Fibroblast of lung (primary cell): ENCODE data around the gene PTCH2.

Source experiments
- CTCF ChIP-seq, 2 donors: IDR thresholded peaks in 1 of 2; conservative IDR thresholded peaks in 1 of 2; 1 replicate in 1 of 2; 2 replicates in 1 of 2; pipeline ENCODE4 v1.5.1; 2011 to 2012; ENCODE audit warnings: low read length in 2 of 2, control low read depth in 1 of 2, inconsistent platforms in 1 of 2, low read depth in 1 of 2, mild to moderate bottlenecking in 1 of 2
- EZH2 ChIP-seq: IDR thresholded peaks from 2 replicates; pipeline ENCODE4 v1.5.1; 2012; ENCODE audit warnings: low read length, control low read depth, mild to moderate bottlenecking; ENCODE audit errors: missing control alignments

GRCh38 chr1:44848456-44849181, 5.6 kb upstream of the PTCH2 start:
- no peak for TF ChIP-seq CTCF (conservative IDR thresholded peaks at IDR 0.05 in 1 of 2, IDR thresholded peaks at IDR 0.05 in 1 of 2; ENCODE audit: low read depth in 1 of 2, low read length in 2 of 2)
- no peak for TF ChIP-seq EZH2
